GM12878 (cell line): Measurements from ENCODE around the gene SETD1A.

ENCODE experiments used
- CHD4 ChIP-seq: fragments of 200-600 bp; sonication (generic); IDR thresholded peaks from 2 replicates; pipeline ENCODE4 v1.6.1; 2016; ENCODE audit warnings: mild to moderate bottlenecking
- CTCF ChIP-seq, 3 experiments: IDR thresholded peaks in 2 of 3; conservative IDR thresholded peaks in 1 of 3; 2 replicates each; pipeline ENCODE4 v1.5.1; 2011; ENCODE audit warnings: low read depth in 3 of 3, low read length in 3 of 3, mild to moderate bottlenecking in 3 of 3, control low read depth in 2 of 3, moderate library complexity in 2 of 3, inconsistent platforms in 1 of 3, mixed read lengths in 1 of 3; ENCODE audit not compliant: control insufficient read depth in 2 of 3, insufficient read depth in 1 of 3; ENCODE audit errors: extremely low read depth in 1 of 3
- DPF2 ChIP-seq: fragments of 450-650 bp; IDR thresholded peaks from 2 replicates; pipeline ENCODE4 v1.6.1; 2017; ENCODE audit warnings: mild to moderate bottlenecking
- EZH2 ChIP-seq: IDR thresholded peaks from 2 replicates; pipeline ENCODE4 v1.6.1; 2012; ENCODE audit warnings: low read depth, mild to moderate bottlenecking, control low read depth, inconsistent platforms, low read length, borderline replicate concordance; ENCODE audit not compliant: control insufficient read depth
- JUNB ChIP-seq: IDR thresholded peaks from 2 replicates; pipeline ENCODE4 v1.6.1; 2016; ENCODE audit warnings: antibody characterized with exemption, mild to moderate bottlenecking
- POLR2A ChIP-seq: IDR thresholded peaks from 2 replicates; pipeline ENCODE4 v1.6.1; 2011; ENCODE audit warnings: low read depth, mild to moderate bottlenecking, low read length
- POLR2AphosphoS5 ChIP-seq: IDR thresholded peaks from 2 replicates; pipeline ENCODE4 v1.6.1; 2011; ENCODE audit warnings: mild to moderate bottlenecking, low read length, inconsistent platforms
- SP1 ChIP-seq: IDR thresholded peaks from one replicate; pipeline ENCODE4 v1.6.1; 2011; ENCODE audit warnings: low read depth, low read length
- SREBF2 ChIP-seq: IDR thresholded peaks from 2 replicates; pipeline ENCODE4 v1.6.1; 2012; ENCODE audit warnings: mild to moderate bottlenecking, low read length
- SRF ChIP-seq, 2 experiments: IDR thresholded peaks; 2 replicates each; pipeline ENCODE4 v1.6.1; 2011; ENCODE audit warnings: low read depth in 2 of 2, low read length in 2 of 2, mild to moderate bottlenecking in 1 of 2, moderate library complexity in 1 of 2

GRCh38 chr16:30942426-30942806, 15.1 kb upstream of the SETD1A start:
- TF ChIP-seq SP1, result no peak
- TF ChIP-seq POLR2A, result no peak
- no peak for TF ChIP-seq CTCF (IDR thresholded peaks at IDR 0.05 in 2 of 3, conservative IDR thresholded peaks at IDR 0.05 in 1 of 3; ENCODE audit: control insufficient read depth in 2 of 3, extremely low read depth in 1 of 3, insufficient read depth in 1 of 3, low read depth in 3 of 3, low read length in 3 of 3)
- TF ChIP-seq DPF2, result no peak
- no peak for TF ChIP-seq SRF (IDR thresholded peaks at IDR 0.05; ENCODE audit: low read depth in 2 of 2, low read length in 2 of 2)
- TF ChIP-seq CHD4, result no peak
- TF ChIP-seq POLR2AphosphoS5, result no peak
- TF ChIP-seq SREBF2, result no peak
- no peak for TF ChIP-seq JUNB
- TF ChIP-seq EZH2, result no peak
